SK-MEL-5 (cell line): ENCODE results near the gene EPHB6. TPM values are rescaled to one million over a fixed set of nuclear protein-coding genes. Genes with fewer than 3 reads are reported as not detected.
A peak's percentile ranks its signal among the peaks of the same experiment; 100 is the strongest.

Experiments
- DNase-seq: peaks from one replicate; pipeline ENCODE4 v3.0.0-alpha.2; 2016; ENCODE audit warnings: low read depth, low spot score
- in situ Hi-C: cut with HindIII; loops from 2 replicates; pipeline ENCODE4 v1.10.0; 2016; ENCODE audit warnings: low sequenced_read_pairs, high pct_unique_total_duplicates, low pct_unique_long_range_greater_than_20kb
- total RNA-seq: library from RNA; depleted of rRNA; stranded (reverse); fragments of >200 nt; shearing (Covaris generic); gene quantifications from 2 replicates; pipeline ENCODE4 v1.2.3, GENCODE V29; 2014

The EPHB6 gene
- total RNA-seq, 1 experiment from 2014 or later = 0.48 TPM

DNA sequence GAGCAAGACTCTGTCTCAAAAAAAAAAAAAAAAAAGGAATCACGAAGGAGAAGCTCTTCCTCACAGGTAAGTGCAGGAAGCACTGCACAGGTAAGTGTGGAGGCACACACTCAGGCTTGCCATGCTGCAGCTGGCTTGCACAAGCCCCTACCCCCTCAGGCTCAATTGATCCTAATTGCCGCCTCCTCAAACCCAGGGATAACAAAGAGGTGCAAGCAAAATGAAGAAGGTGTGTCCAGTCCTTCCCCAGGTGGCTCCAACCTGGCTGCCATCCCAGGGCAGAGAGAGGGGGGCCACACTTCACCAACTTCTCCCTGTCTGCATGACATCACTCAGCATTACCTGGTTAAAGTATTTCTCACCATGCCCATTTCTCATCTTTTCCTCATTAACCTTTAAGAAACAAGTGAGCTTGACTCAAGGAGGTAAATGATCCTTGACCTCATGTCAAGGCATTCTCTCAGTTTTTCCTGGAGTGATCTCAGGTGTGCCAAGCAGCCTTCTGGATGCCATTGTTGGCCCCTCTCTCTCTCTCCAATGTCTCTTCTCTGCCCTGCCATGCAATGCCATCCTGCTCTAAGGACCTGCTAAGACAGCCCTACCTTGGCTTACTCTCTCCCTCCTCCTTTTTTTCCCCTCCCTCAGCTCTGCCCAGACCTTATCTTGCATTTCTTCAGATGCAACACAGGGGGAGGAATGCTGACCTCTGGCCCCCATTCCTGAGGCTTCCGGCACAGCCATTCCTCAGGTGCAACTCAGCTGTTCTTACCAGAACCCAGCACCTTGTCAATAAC is 43.7 kb downstream of the EPHB6 start:
- in situ Hi-C loops = no loop called here
- DNase-seq = no peak

DNA sequence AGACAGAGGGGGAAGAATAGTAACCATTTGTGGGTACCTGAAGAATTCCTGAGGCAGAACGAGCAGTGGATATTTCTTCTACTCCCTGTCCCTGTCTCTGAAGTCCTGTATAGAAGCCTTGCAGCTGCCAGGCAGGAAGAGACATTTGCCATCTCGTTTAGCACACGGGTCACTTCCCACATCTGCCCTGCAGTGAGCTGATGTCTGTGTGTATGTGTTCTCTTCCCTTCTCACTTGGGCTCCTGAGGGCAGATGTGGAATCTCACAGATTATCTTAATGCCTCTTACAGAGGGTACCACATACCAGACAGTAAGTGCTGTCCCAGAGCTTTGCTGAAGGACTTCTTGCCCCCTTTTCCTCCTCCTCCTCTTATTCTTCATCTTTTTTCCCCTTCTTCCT is 44.8 kb downstream of the EPHB6 start:
- in situ Hi-C loops = no loop called here
- no peak for DNase-seq

DNA sequence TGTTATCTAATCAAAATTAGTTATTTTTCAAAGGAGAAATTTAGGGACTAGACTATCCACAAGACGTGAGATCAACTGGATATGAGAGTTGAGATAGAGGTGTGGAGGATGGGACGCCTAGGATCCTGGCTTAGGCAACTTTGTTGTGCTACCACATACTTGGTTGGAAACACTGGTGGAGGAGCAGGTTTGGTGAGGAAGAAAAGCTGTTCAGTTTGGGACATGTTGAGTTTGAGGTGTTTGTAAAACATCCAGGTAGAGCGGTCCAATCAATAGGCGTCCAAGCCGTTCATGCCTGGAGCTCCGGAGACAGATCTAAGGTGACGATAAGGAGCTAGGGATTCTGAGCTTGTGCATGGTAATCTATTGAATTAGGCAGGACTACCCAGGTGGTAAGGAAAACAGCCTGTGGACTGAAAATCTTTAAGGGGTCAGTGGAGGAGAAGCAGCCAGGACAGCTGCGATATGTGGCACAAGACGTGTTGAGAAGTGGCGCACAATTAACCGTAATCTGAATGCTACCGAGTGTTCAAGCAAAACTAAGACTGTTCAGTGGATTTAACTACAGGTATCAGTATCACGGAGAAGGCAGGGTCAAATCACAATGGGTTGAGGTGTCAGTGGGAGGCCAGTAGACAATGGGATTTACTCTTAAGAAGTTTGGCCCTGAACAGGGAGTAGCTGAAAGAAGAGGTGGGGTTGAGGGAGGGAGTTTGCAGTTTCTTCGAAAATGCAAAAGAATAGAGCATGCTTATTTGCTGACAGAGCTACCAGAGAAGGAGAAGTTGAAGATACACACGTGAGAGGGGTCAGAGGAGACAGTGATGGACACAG is 46.8 kb downstream of the EPHB6 start:
- in situ Hi-C loops = no loop called here
- DNase-seq = no peak

DNA sequence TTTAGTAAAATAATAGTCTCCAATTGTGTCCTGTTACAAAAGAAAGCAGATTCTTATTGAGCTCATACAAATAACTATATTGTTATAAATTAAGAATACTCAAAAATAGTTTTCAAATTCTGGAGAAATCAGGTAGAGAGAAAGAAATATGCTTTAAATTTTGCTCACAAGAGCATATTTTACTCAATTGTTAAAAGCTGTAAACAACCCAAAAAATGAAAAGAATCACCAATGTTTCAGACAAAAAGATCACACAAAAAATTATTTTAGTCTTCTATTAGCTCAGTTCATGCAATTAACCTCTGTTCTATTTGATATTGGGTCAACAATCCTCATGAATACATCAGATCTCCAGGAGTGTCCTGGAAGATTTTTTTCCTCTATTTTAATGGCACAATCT is 49.3 kb downstream of the EPHB6 start:
- in situ Hi-C loops = no loop called here
- DNase-seq = no peak

DNA sequence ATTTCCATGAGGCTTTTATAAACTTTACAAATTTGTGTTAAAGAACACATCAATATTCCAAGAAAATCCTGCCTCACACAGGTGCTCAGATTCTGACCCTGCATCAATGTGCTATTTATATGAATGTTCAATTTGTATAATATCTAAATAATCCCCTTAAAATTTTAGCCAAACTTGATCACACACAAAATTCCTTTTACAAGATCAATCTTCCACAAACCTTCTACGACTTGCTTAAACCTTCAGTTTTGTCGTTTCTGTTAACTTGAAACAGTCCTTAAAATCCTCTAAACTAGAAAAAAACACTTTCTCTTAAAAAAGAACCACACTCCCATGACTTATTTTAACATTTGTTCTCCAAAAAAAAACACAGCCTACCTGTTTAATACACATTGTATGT is 50.9 kb downstream of the EPHB6 start:
- in situ Hi-C loops = no loop called here

DNA sequence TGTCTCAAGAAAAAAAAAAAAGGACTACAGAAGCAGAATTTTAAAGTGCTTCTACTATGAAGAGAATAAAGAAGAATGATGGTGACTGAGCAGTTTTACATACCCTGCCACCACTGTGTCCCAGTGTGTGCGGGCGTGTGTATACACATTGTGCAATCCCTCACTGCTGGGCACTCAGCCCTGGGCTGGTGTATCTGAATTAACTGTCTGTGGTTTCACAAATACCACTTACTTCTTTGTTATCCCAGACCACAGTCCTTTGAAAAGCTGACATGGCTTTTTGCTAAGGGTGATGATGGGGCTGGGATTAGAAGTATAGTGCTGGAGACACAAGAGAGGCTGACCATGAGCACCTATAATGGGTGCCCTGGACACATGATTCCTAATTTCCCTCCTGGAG is 51.8 kb downstream of the EPHB6 start:
- DNase-seq = no peak
- in situ Hi-C loops = no loop called here

More for the DNA sequence above, 50.9 kb downstream of the EPHB6 start:
- no peak for DNase-seq

DNA sequence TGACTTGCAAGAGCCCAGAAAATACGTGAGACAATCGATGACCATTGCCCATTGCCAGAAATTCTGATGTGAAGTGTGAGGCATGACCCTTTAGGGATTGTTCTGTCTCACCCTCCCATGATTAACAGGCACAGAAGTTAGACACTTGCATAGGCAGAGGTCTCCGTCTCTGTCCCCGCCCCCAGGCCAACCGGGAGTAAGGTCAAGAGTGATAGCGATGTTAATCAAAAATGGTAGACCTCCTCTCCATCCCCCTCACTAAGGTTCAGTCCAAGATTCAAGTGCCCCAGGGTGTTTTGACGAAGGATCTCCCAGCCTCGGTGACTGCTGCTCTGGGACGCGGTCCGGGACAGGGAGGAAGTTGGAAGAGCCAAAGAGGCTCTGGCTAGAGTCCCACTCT is 53.4 kb downstream of the EPHB6 start:
- DNase-seq = no peak
- in situ Hi-C loops = no loop called here

DNA sequence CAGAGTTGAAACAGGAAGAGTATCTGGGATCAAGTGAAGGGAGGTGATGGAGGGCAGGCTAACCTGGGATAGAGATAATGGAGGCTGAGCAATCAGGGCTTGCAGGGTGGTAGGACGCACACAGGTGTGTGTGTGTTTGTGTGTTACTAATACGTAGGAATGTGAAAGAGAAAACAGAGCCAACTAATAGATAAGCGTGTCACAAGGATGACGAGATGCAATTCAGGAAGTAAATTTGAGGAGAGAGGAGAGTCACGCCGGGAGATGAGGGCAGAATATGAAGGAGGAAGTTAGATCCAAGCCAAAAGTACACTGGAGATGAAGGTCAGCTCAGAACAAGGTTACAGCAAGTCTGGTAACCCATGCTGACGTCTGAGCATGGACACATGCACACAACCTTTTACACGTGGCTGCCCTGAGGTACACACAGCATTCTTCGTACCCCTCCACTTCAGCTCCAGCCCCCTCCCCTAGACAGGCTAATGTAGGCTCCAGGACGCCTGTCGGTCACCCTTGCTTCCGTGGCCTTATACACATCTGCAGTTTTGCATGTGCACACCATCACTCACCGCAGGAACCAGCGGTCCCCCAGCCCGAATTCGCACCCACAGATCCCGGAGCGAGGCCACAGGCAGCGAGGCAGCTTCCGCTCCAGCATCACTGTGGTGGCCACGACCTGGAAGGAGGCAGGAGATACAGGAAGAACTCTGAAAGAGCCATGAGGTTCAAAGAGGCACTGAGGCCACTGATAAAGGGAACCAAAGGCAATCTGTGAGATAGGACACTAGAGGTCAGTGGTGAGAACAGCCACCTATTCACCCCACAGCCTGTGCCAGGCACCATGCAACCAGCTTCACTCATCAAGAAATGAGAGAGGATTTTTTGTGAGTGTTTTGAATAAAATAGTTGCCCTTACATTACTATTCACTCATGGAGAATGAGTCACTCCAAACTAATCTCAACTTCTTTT is 54.3 kb downstream of the EPHB6 start:
- in situ Hi-C loops = no loop called here
- DNase-seq = peak; percentile 67

DNA sequence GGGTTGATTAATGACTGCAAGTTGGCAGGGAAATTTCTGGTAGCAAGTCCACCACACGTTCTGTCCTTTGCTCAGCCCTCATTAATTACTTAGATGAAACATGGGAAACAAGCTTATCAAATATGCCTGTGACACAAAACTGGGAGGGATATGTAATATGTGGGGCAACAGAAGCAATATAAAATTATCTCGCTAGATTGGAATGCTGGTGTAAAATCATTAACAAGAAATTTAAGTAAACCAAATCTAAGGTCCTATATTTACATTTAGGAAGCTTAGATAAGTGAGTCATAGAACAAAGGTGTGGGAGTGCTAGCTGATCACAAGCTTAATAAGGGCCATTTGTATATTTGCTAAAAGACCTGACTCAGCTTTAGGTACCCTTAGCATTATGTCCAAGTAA is 55.2 kb downstream of the EPHB6 start:
- in situ Hi-C loops = no loop called here
- DNase-seq = no peak

DNA sequence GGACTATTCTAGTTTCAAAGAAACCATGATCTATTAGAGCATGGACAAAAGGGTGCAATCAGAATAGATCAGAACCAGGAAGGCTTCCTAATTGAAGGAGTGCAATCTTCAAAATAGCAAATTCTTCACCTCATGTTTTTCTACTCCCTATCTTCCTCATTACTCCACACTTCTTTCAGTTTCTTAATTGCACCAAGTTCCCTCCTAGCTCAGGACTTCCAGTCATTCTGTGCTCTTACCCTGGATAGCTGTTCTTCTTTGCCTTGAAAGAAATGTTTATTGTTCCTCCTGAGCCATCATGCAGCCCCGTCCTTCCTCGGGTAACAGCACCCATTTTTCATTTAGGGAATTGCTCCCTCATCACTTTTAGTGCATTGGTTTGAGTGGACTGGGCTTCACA is 55.6 kb downstream of the EPHB6 start:
- no peak for DNase-seq
- in situ Hi-C loops = no loop called here

DNA sequence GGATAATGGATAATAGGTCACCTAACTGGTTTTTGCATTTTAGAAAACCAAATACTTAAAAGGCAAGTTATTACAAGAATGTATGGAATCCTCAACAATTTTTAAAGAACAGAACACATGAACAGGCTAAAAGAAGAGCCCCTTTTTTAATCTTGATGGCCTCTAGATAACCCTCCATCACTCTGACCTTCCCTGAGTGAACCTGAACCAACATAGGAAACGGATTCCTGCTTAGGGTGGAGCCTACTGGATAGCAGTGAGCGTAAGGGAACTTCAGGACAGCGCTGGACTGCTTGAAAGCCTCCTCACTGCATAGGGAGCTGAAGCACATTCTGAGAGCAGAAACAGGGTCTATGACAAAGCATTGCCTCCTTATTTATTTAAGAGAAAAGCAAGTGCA is 58.2 kb downstream of the EPHB6 start:
- in situ Hi-C loops = no loop called here
- DNase-seq = no peak

DNA sequence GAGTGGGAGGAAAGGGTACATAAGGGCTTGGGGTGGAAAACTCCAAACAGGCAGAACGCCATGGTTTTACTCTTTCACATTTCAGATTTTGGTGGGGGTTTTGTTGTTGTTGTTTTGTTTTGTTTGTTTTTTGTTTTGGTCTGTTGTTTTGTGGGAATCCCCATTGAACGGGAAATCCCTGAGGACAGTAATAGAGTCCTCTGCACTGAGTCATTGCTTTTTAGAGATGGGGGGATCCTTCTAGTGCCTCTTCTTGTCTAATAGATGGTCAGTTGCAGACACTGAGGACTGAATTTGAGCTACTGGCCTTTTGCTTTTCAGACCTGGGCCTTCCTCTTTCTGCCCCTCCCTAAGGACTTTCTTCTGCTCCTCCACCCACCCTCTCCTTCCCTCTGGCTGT is 58.7 kb downstream of the EPHB6 start:
- in situ Hi-C loops = no loop called here
- no peak for DNase-seq

DNA sequence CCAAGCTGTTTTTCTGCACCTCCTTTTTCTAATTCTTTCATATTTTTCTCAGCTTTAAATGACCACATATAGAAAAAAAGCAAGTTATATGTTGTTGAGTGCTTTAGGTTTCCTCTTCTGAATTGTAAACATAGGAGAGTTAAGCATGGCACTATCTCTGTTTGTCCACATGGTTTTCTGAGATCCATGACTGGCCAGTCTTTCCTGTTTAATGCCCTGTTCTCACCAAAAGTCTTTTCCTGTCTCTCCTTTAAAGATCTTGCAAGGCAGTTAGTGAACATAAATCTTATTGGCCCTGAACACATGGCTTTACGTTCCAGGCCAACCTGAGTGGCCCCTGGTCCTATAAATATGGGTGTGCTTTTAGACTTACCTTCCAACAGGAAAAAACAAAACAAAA is 59.2 kb downstream of the EPHB6 start:
- no peak for DNase-seq

DNA sequence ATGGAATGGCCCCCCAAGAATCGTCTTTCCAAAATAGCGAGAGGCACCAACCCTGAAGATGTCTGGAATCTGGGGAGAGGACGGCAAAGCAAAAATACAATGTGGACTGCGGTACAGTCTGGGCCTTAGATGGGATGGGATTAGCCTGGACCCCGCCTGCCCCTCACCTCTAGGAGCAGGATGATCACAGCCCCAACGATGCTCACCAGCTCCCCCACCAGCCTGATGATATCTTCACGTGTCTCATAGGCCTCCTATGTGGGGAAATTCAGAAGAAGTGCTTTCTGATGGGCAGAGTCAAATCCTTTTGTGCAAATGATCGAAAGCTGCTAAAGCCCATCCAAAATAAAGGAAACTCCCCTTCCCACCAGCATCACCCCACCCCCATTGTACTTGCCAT is 60.4 kb downstream of the EPHB6 start:
- DNase-seq = no peak
- in situ Hi-C loops = no loop called here

More for the DNA sequence above, 59.2 kb downstream of the EPHB6 start:
- in situ Hi-C loops = no loop called here

DNA sequence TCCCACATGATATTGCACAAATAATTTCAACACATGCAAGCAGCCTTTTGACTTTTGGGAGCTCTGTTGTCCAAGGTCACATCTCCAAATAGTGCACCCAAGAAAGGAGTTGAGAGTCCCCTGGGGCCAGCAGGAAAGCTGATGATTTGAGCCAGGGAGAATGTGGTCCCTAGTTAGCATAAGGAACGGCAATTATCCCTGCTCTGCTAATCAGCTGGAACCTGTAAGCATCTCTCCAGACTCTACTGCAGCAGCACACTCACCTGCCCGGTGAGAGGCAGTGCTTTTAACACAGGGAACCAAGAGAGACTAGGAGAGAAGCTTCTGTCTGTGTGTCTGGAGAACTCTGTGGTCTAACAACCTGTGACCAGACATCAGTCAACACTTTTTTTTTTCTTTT is 61.6 kb downstream of the EPHB6 start:
- in situ Hi-C loops = no loop called here
- no peak for DNase-seq

DNA sequence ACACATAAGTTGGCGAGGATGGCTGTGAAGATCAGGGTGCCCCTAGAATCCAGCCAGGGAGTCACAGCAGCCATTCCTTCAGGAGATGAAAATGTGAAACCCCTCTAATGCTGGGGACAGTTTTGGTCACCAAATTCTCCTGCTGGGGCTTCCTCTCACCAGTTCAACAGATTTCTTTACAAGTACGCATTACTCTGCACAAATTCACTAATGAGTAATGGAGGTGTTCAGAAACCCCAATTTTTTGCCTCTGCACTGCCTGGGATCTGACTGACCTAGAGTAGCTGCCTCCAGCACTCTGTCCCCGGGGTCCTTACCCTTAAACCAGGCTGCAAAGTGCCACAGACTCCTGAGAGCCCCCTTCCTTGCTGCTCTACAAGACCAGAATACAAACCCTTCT is 62.6 kb downstream of the EPHB6 start:
- DNase-seq = no peak

DNA sequence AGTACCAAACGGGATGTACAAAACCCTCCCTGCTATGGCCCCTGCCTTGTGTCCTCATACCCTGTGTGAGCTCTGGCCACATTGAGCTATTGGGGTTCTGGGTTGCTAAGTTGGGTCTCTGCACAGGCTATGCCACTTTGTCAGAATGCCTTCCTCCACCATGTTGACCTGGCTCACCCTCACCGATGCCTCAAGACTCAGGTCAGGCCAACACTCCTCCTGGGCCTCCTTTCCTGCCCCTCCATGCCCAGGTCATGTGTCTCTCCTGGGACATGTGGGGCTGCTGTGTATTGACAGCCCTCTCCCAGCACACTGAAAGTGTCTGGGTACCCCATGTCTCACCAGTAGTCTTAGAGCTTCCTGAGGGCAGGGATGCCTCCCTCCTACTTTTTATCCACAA is 64.0 kb downstream of the EPHB6 start:
- in situ Hi-C loops = no loop called here

More for the DNA sequence above, 62.6 kb downstream of the EPHB6 start:
- in situ Hi-C loops = no loop called here

DNA sequence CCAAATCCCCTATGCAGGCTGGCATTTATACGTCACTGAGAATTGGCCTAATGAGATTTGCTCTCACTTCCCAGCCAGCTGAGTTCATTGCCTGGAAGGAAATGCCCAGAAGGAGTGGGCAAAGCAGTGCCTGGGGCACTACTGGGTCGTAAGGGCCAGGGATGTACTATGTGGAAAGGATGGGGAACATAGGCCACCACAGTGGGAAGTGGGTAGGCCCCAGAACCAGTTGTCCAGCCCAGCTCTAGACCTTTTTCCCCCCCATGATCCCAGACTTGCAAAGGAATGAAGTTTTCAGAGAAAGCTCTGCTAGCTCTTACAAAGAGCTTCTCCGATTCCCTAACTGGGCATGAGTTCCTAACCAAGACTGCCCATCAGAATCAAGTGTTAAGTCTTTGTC is 64.8 kb downstream of the EPHB6 start:
- in situ Hi-C loops = no loop called here
- no peak for DNase-seq

More for the DNA sequence above, 64.0 kb downstream of the EPHB6 start:
- DNase-seq = no peak
